SK-N-SH treated with all-trans-retinoic acid at 6 μM for 48 hours (cell line): ENCODE data around the gene LRRC74B.

Experiments used
- ARNTL ChIP-seq: fragments of 450-650 bp; formaldehyde crosslinking; IDR thresholded peaks from 2 replicates; pipeline ENCODE4 v1.5.0; 2020; ENCODE audit warnings: low read depth, mild to moderate bottlenecking, moderate library complexity, borderline replicate concordance
- ESRRG ChIP-seq: fragments of 250-450 bp; sonication (Bioruptor Pico); IDR thresholded peaks from 2 replicates; pipeline ENCODE4 v1.6.1; 2021; ENCODE audit warnings: mild to moderate bottlenecking
- OSR1 ChIP-seq: fragments of 250-450 bp; sonication (Bioruptor Pico); IDR thresholded peaks from 2 replicates; pipeline ENCODE4 v1.8.0; 2022; ENCODE audit warnings: moderate library complexity, mild to moderate bottlenecking, inconsistent platforms
- POU6F1 ChIP-seq: fragments of 250-450 bp; sonication (Bioruptor Pico); IDR thresholded peaks from 2 replicates; pipeline ENCODE4 v1.8.0; 2021; ENCODE audit warnings: low read depth, mild to moderate bottlenecking, moderate library complexity, borderline replicate concordance
- PPARA ChIP-seq: fragments of 250-450 bp; sonication (Bioruptor Pico); IDR thresholded peaks from 2 replicates; pipeline ENCODE4 v1.5.0; 2020; ENCODE audit warnings: mild to moderate bottlenecking, borderline replicate concordance
- RARB ChIP-seq: fragments of 250-450 bp; sonication (Bioruptor Pico); IDR thresholded peaks from 2 replicates; pipeline ENCODE4 v1.8.0; 2021; ENCODE audit warnings: mild to moderate bottlenecking, moderate library complexity
- ZFP3 ChIP-seq: fragments of 250-450 bp; sonication (Bioruptor Pico); IDR thresholded peaks from 2 replicates; pipeline ENCODE4 v1.5.0; 2020; ENCODE audit warnings: mild to moderate bottlenecking, moderate library complexity
- ZFP30 ChIP-seq: fragments of 450-650 bp; formaldehyde crosslinking; IDR thresholded peaks from 2 replicates; pipeline ENCODE4 v1.5.0; 2022; ENCODE audit warnings: mild to moderate bottlenecking, moderate library complexity
- ZNF70 ChIP-seq: fragments of 450-650 bp; formaldehyde crosslinking; IDR thresholded peaks from 2 replicates; pipeline ENCODE4 v1.5.0; 2020; ENCODE audit warnings: mild to moderate bottlenecking, moderate library complexity
- TF ChIP-seq, protein P1 (sequence below): fragments of 250-450 bp; sonication (Bioruptor Pico); IDR thresholded peaks from 2 replicates; pipeline ENCODE4 v1.8.0; 2020; ENCODE audit warnings: mild to moderate bottlenecking, moderate library complexity, borderline replicate concordance

GRCh38 chr22:21032868-21033688 lies 12.7 kb upstream of the LRRC74B start:
- TF ChIP-seq, protein P1, sequence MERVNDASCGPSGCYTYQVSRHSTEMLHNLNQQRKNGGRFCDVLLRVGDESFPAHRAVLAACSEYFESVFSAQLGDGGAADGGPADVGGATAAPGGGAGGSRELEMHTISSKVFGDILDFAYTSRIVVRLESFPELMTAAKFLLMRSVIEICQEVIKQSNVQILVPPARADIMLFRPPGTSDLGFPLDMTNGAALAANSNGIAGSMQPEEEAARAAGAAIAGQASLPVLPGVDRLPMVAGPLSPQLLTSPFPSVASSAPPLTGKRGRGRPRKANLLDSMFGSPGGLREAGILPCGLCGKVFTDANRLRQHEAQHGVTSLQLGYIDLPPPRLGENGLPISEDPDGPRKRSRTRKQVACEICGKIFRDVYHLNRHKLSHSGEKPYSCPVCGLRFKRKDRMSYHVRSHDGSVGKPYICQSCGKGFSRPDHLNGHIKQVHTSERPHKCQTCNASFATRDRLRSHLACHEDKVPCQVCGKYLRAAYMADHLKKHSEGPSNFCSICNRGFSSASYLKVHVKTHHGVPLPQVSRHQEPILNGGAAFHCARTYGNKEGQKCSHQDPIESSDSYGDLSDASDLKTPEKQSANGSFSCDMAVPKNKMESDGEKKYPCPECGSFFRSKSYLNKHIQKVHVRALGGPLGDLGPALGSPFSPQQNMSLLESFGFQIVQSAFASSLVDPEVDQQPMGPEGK (CRISPR knock-in tag), result no peak
- TF ChIP-seq RARB (CRISPR knock-in tag) (no peak), ZNF70 (CRISPR knock-in tag) (no peak), ESRRG (no peak), POU6F1 (CRISPR knock-in tag) (no peak), OSR1 (CRISPR knock-in tag) (no peak), PPARA (CRISPR knock-in tag) (no peak), ZFP30 (CRISPR knock-in tag) (no peak), ZFP3 (no peak), ARNTL (no peak)
